DND-41 (cell line): Measurements from ENCODE around the gene BAG5.

Experiments used
- ATAC-seq: fragments of 200-7000 bp; cut with Tn5 transposase; 3 replicates; pipeline ENCODE4 v1.9.1; 2021; ENCODE audit warnings: low read depth; ENCODE audit not compliant: insufficient read depth
- DNase-seq: peaks from one replicate; pipeline ENCODE4 v3.0.0-alpha.2; 2020
- H2AFZ ChIP-seq: 2 replicates; pipeline ENCODE4 v1.6.0; 2012; ENCODE audit warnings: low read depth, low read length
- H3K27ac ChIP-seq: 2 replicates; pipeline ENCODE4 v1.5.1; 2012; ENCODE audit warnings: low read length, inconsistent platforms
- H3K27me3 ChIP-seq: fragments of 200-600 bp; sonication (generic); 2 replicates; pipeline ENCODE4 v1.6.0; 2012; ENCODE audit warnings: low read length, mild to moderate bottlenecking, inconsistent platforms; ENCODE audit not compliant: insufficient read depth, poor library complexity
- H3K36me3 ChIP-seq: 2 replicates; pipeline ENCODE4 v1.5.1; 2012; ENCODE audit warnings: low read length, inconsistent platforms; ENCODE audit not compliant: insufficient read depth
- H3K4me1 ChIP-seq: 2 replicates; pipeline ENCODE4 v1.5.1; 2012; ENCODE audit warnings: mild to moderate bottlenecking, low read length; ENCODE audit not compliant: insufficient read depth
- H3K4me2 ChIP-seq: 2 replicates; pipeline ENCODE4 v1.6.0; 2012; ENCODE audit warnings: mild to moderate bottlenecking, moderate library complexity, low read length, inconsistent platforms; ENCODE audit not compliant: insufficient read depth
- H3K4me3 ChIP-seq, 2 experiments: fragments of 200-600 bp in 1 of 2; shearing (Covaris generic) in 1 of 2; 2 replicates each; pipeline ENCODE4 v1.5.1; 2012 to 2016; ENCODE audit warnings: inconsistent platforms in 2 of 2, low read length in 2 of 2, mild to moderate bottlenecking in 2 of 2, low read depth in 1 of 2, moderate library complexity in 1 of 2
- H3K79me2 ChIP-seq: 2 replicates; pipeline ENCODE4 v1.6.0; 2012; ENCODE audit warnings: low read length, inconsistent platforms; ENCODE audit not compliant: insufficient read depth
- H3K9ac ChIP-seq: 2 replicates; pipeline ENCODE4 v1.6.0; 2012; ENCODE audit warnings: low read depth, mild to moderate bottlenecking, inconsistent platforms, low read length, moderate library complexity
- H3K9me3 ChIP-seq: 2 replicates; pipeline ENCODE4 v1.5.1; 2012; ENCODE audit warnings: low read length, moderate library complexity, mild to moderate bottlenecking, inconsistent platforms; ENCODE audit not compliant: insufficient read depth, severe bottlenecking
- H4K20me1 ChIP-seq: 2 replicates; pipeline ENCODE4 v1.6.0; 2012; ENCODE audit warnings: low read length; ENCODE audit not compliant: insufficient read depth
- EZH2 ChIP-seq: IDR thresholded peaks from 3 replicates; pipeline ENCODE4 v1.6.1; 2012; ENCODE audit warnings: borderline replicate concordance, low read depth, mild to moderate bottlenecking, moderate library complexity, low read length, inconsistent platforms; ENCODE audit not compliant: severe bottlenecking
- TF ChIP-seq, protein P1 (sequence below): IDR thresholded peaks from 2 replicates; pipeline ENCODE4 v1.5.1; 2012; ENCODE audit warnings: borderline replicate concordance, low read length, moderate library complexity, mild to moderate bottlenecking; ENCODE audit not compliant: poor library complexity, severe bottlenecking; ENCODE audit errors: extremely low read depth

The BAG5 gene

DNA sequence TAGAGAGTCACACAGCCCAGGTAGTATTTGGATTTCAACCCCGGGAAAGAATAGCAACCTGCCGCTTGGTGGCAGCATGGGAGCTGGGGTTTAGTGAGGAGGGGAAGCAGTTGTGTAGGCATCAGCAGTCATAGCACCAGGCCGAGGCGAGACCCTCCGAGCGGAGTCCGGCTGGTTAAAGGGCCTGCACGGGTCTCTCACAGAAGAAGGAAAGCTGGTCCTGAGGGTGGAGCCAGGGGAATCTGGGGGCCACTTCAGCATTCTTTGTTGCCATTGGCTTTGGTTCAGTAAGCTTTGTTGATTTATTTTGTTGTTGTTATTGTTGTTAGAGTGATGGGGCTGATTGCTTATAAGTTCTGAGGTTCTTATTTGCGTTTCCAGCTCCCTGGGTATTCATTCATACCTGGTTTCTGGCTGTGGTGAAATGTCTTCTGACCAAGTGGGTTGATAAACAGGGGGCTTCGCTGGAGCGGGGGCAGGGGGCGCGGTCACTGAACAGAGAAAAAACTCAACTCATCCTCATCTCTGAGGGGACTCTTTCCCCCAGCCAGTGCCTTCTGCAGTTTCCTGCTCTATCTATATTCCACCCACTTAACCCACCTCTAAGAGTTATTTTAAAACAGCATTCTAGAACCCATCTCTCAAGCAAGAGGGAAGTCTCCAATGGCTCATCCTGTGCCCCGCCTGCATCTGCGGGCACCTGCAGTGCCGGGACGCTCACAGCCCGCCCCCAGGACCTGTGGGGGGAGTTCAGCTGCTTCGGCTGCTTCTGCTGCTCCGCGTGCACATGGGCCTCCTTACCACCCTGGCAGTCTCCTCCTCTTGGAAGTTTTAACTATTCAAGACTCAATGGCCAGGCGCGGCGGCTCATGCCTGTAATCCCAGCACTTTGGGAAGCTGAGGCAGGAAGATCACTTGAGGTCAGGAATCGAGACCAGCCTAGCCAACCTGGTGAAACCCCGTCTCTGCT lies 51.4 kb downstream of the BAG5 start:
- H3K9me3 ChIP-seq = no peaks in the 10 kb centered on the region

DNA sequence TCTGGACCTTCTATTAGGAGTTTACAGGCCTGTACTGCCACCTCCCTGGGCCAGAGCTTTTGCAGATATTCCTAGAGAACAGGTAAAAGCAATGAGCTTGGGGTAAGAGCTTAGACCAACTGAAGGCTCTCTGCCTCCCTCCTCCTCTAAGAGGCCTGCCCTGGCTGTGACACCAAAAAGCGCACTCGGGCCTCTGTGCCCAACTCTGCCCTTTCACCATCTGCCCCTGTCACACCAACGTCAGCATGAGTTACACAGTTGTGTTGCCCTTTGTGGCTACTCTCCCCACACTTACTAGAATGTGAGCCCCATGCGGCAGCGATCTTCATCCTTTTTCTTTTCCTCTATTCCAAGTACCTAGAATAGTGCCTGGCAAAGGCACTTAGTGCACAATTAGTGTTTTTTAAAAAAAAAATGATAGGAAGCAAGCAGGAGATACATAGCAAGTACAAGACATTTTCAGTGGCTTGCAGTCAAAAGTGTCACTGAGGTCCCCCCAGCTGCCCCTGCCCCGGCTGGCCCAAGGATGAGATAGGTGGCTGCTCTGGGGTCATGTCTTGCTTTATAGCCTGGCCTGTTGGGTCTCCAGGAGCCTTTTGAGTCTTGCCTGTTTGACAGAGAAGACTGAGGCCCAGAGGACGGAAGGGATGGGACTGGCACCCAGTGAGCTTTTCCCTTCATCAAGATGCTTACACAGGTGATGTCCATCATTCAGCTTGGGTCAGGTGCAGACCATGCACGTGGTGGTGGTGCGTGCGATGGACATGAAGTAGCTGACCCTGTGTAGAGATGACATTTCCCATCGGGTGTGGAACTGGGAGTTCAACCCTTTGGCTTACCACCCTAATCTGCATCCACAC lies 52.4 kb downstream of the BAG5 start:
- Histone ChIP-seq H4K20me1 (0 out of 2 replicates have a peak, but pooled peaks cover 5% of the 10 kb centered on the region), H2AFZ (no peak overlapping the region), H3K27ac (no peak overlapping the region), H3K27me3 (no peaks in the 10 kb centered on the region), H3K9ac (no peak overlapping the region), H3K36me3 (peaks cover 29% of the 10 kb centered on the region), H3K9me3 (no peaks in the 10 kb centered on the region), H3K4me2 (no peak overlapping the region), H3K79me2 (no peaks in the 10 kb centered on the region), H3K4me1 (no peaks in the 10 kb centered on the region), H3K4me3 (no peak overlapping the region)
- ATAC-seq = no peak
- TF ChIP-seq, protein P1, sequence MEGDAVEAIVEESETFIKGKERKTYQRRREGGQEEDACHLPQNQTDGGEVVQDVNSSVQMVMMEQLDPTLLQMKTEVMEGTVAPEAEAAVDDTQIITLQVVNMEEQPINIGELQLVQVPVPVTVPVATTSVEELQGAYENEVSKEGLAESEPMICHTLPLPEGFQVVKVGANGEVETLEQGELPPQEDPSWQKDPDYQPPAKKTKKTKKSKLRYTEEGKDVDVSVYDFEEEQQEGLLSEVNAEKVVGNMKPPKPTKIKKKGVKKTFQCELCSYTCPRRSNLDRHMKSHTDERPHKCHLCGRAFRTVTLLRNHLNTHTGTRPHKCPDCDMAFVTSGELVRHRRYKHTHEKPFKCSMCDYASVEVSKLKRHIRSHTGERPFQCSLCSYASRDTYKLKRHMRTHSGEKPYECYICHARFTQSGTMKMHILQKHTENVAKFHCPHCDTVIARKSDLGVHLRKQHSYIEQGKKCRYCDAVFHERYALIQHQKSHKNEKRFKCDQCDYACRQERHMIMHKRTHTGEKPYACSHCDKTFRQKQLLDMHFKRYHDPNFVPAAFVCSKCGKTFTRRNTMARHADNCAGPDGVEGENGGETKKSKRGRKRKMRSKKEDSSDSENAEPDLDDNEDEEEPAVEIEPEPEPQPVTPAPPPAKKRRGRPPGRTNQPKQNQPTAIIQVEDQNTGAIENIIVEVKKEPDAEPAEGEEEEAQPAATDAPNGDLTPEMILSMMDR = no peak
- TF ChIP-seq EZH2 = no peak
- DNase-seq = no peak

More for the DNA sequence above, 51.4 kb downstream of the BAG5 start:
- Histone ChIP-seq H3K4me2 (no peak overlapping the region), H3K4me3 (no peak overlapping the region), H3K27ac (no peak overlapping the region), H3K27me3 (no peaks in the 10 kb centered on the region), H2AFZ (no peak overlapping the region), H3K4me1 (no peaks in the 10 kb centered on the region), H3K79me2 (no peaks in the 10 kb centered on the region), H3K36me3 (peaks cover 24% of the 10 kb centered on the region), H3K9ac (no peak overlapping the region), H4K20me1 (0 out of 2 replicates have a peak, but pooled peaks cover 6% of the 10 kb centered on the region)
- DNase-seq (no peak), ATAC-seq (no peak)
- TF ChIP-seq EZH2 = no peak
- TF ChIP-seq, protein P1 = no peak

DNA sequence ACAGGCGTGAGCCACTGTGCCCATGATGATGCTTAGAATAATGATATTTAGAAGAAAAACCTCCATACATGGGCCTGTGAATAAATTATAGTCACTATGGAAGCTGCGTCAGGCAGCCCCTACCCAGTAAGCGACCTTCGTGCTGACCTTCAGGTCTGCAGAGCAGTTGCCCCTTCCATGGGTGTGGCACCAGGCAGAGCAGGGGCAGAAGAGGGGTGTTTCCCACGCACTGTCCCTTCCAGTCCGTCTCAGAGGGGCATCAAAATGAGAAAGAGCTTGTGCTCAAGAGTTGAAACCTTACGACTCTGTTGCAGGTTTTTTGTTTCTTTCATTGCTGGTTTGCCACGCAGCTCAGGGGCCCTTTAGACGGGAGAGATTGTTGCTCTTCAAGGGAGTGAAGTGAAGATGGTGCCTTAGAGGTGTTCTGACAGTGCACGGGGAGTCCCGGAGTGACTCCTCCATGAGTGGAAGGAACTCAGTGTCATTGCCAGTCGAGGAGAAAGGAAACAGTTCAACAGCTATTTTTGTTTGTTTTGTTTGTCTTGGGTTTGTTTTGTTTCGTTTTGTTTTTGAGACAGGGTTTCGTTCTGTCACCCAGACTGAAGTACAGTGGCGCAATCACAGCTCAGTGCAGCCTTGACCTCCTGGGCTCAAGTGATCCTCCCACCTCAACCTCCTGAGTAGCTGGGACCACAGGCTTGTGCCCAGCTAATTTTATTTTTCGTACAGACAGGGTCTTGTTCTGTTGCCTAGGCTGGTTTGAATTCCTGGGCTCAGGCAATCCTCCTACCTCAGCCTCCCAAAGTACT lies 53.7 kb downstream of the BAG5 start:
- no peak overlapping the region for H2AFZ ChIP-seq
- no peaks in the 10 kb centered on the region for H3K27me3 ChIP-seq
- H3K4me1 ChIP-seq = no peaks in the 10 kb centered on the region
- H3K4me3 ChIP-seq = no peak overlapping the region
- no peak for DNase-seq
- no peaks in the 10 kb centered on the region for H4K20me1 ChIP-seq
- no peak for ATAC-seq
- peaks cover 40% of the 10 kb centered on the region for H3K36me3 ChIP-seq
- no peak overlapping the region for H3K27ac ChIP-seq
- H3K9ac ChIP-seq = no peak overlapping the region
- H3K79me2 ChIP-seq = no peaks in the 10 kb centered on the region
- TF ChIP-seq, protein P1 = no peak
- no peak for TF ChIP-seq EZH2
- H3K9me3 ChIP-seq = no peaks in the 10 kb centered on the region
- H3K4me2 ChIP-seq = no peak overlapping the region
